GM12878 (cell line): ENCODE measurements around the gene WNT16. TPM values are rescaled to one million over a fixed set of nuclear protein-coding genes. Genes with fewer than 3 reads are reported as not detected.

Experiments used
- ATAC-seq: fragments of 200-7000 bp; cut with Tn5 transposase; 3 replicates; pipeline ENCODE4 v1.9.1; 2020; ENCODE audit warnings: mild to moderate bottlenecking, moderate library complexity
- BruUV-seq: library from RNA; stranded (reverse); fragments of 400-500 nt; replicated peaks from 2 replicates; lab custom pipeline; 2021; lab: Mats Ljungman, UMichigan
- CTCF ChIA-PET: fragments of 300-600 bp; sonication (Branson Sonifier 250); formaldehyde crosslinking; extraction: SDS; loops from one replicate; lab custom pipeline; 2021; ENCODE audit warnings: inconsistent platforms; lab: Yijun Ruan, JAX
- POLR2A ChIA-PET: fragments of 350-600 bp; formaldehyde crosslinking; extraction: SDS; loops from one replicate; lab custom pipeline; 2021; ENCODE audit warnings: inconsistent platforms; lab: Charles Lee
- RAD21 ChIA-PET: fragments of 300-600 bp; sonication (Branson Sonifier 250); formaldehyde crosslinking; loops from one replicate; lab custom pipeline; 2023; ENCODE audit warnings: antibody characterized with exemption; ENCODE audit not compliant: unreplicated experiment; lab: Charles Lee
- SMC1A ChIA-PET: fragments of 300-600 bp; sonication (Branson Sonifier 250); formaldehyde crosslinking; loops from one replicate; lab custom pipeline; 2023; ENCODE audit not compliant: unreplicated experiment, uncharacterized antibody; lab: Charles Lee
- DNase-seq: peaks from one replicate; pipeline ENCODE4 v3.0.0-alpha.2; 2011; ENCODE audit warnings: low read depth, low spot score
- FAIRE-seq: peaks from 3 replicates; lab custom pipeline; 2011; peaks lifted over from hg19 to GRCh38; lab: Jason Lieb, UNC
- H2AFZ ChIP-seq: 2 replicates; pipeline ENCODE4 v1.6.0; 2011; ENCODE audit warnings: low read depth, low read length, control low read depth; ENCODE audit not compliant: control insufficient read depth
- H3K27ac ChIP-seq: 2 replicates; pipeline ENCODE4 v1.5.1; 2011; ENCODE audit warnings: control low read depth; ENCODE audit not compliant: control insufficient read depth, insufficient read depth
- H3K27me3 ChIP-seq, 2 experiments: replicated peaks in 1 of 2; 2 replicates each; pipeline versions ENCODE4 v1.6.0 to v1.6.1; 2011; ENCODE audit warnings: low read length in 1 of 2; ENCODE audit not compliant: control insufficient read depth in 2 of 2, insufficient read depth in 2 of 2
- H3K36me3 ChIP-seq, 2 experiments: 2 replicates each; pipeline ENCODE4 v1.5.1; 2011; ENCODE audit warnings: low read length in 1 of 2; ENCODE audit not compliant: control insufficient read depth in 2 of 2, insufficient read depth in 2 of 2
- H3K4me1 ChIP-seq: 2 replicates; pipeline ENCODE4 v1.6.1; 2011; ENCODE audit warnings: mild to moderate bottlenecking, low read length, moderate library complexity, mixed read lengths; ENCODE audit not compliant: control insufficient read depth, insufficient read depth
- H3K4me2 ChIP-seq: 2 replicates; pipeline ENCODE4 v1.6.0; 2011; ENCODE audit warnings: control low read depth; ENCODE audit not compliant: control insufficient read depth, insufficient read depth
- H3K4me3 ChIP-seq: fragments of 200-600 bp; sonication (generic); 2 replicates; pipeline ENCODE4 v1.5.1; 2016
- H3K79me2 ChIP-seq: 2 replicates; pipeline ENCODE4 v1.6.0; 2011; ENCODE audit warnings: low read length; ENCODE audit not compliant: control insufficient read depth, insufficient read depth
- H3K9ac ChIP-seq: 2 replicates; pipeline ENCODE4 v1.8.0; 2011; ENCODE audit warnings: low read length, control low read depth, mixed read lengths; ENCODE audit not compliant: control insufficient read depth, insufficient read depth
- H3K9me3 ChIP-seq: replicated peaks from 3 replicates; pipeline ENCODE4 v1.5.1; 2011; ENCODE audit warnings: mild to moderate bottlenecking, low read length; ENCODE audit not compliant: control insufficient read depth, insufficient read depth
- H4K20me1 ChIP-seq: 2 replicates; pipeline ENCODE4 v1.6.0; 2011; ENCODE audit not compliant: control insufficient read depth, insufficient read depth
- ASH2L ChIP-seq: fragments of 300-600, 200-600 bp; sonication (generic); IDR thresholded peaks from 2 replicates; pipeline ENCODE4 v1.6.1; 2017; ENCODE audit warnings: low read depth, mild to moderate bottlenecking, borderline replicate concordance
- BCL11A ChIP-seq: IDR thresholded peaks from 2 replicates; pipeline ENCODE4 v1.6.1; 2011; ENCODE audit warnings: low read depth, low read length
- CREB1 ChIP-seq: IDR thresholded peaks from 2 replicates; pipeline ENCODE4 v1.6.1; 2012; ENCODE audit warnings: low read depth, mild to moderate bottlenecking, inconsistent platforms
- MEF2A ChIP-seq: IDR thresholded peaks from 2 replicates; pipeline ENCODE4 v1.6.1; 2011; ENCODE audit warnings: low read depth, mild to moderate bottlenecking, low read length, moderate library complexity; ENCODE audit not compliant: insufficient read depth
- RUNX3 ChIP-seq: IDR thresholded peaks from 2 replicates; pipeline ENCODE4 v1.6.1; 2012; ENCODE audit warnings: low read length, inconsistent platforms
- TARDBP ChIP-seq: IDR thresholded peaks from 2 replicates; pipeline ENCODE4 v1.6.1; 2016; ENCODE audit warnings: borderline replicate concordance
- ZSCAN29 ChIP-seq: fragments of 450-650 bp; IDR thresholded peaks from 2 replicates; pipeline ENCODE4 v1.6.1; 2017; ENCODE audit warnings: mild to moderate bottlenecking, moderate library complexity
- WGBS: methylation state at CpG from one replicate; pipeline ENCODE4 v1.1.6; 2016; ENCODE audit warnings: low lambda C conversion rate; ENCODE audit not compliant: insufficient replicate concordance, insufficient coverage; ENCODE audit errors: missing lambda C conversion rate; 5-methylcytosine and 5-hydroxymethylcytosine counted together
- in situ Hi-C: fragments of 300-500 bp; cut with MboI; formaldehyde crosslinking; loops from 9 replicates; pipeline ENCODE4 v1.14.3; 2018; ENCODE audit warnings: mixed read lengths
- intact Hi-C: fragments of 100-400 bp; cut with micrococcal nuclease; formaldehyde crosslinking; loops from one replicate; pipeline ENCODE4 v1.14.2; 2022; ENCODE audit not compliant: unreplicated experiment
- polyA plus RNA-seq, 11 experiments: library from polyadenylated mRNA; depleted of rRNA in 4 of 11; unstranded in 6 of 11; stranded (reverse) in 5 of 11; fragments of >200 nt; fragmentation: Nextera tagmentation in 4 of 11; fragmentation: Illumina TruSeq in 1 of 11; extraction: Ambion mirVana in 4 of 11; extraction: Trizol in 1 of 11; gene quantifications; 1 replicate in 1 of 11; 2 replicates in 10 of 11; pipeline versions ENCODE4 v1.2.1 to v1.2.3, GENCODE V29; 2011 to 2016; ENCODE audit warnings: inconsistent platforms in 2 of 11, missing spikeins in 2 of 11, low read depth in 1 of 11
- total RNA-seq, 4 experiments: library from RNA; depleted of rRNA in 3 of 4; stranded (reverse); fragments of >200 nt in 3 of 4; fragmentation: Illumina TruSeq in 1 of 4; extraction: Trizol in 1 of 4; gene quantifications; 2 replicates each; pipeline versions ENCODE4 v1.2.1 to v1.2.3, GENCODE V29; 2013 to 2021
- TF ChIP-seq, protein P1 (sequence below): fragments of 450-650 bp; IDR thresholded peaks from 2 replicates; pipeline ENCODE4 v1.6.1; 2016; ENCODE audit warnings: mild to moderate bottlenecking

WNT16 gene
- total and polyA plus RNA-seq, 10 of the 15 experiments (the other 5 are each of a cell fraction or from before 2014, with no cell fraction given), result 0.05 to 0.11 (median 0.06) TPM; not detected in 5

DNA sequence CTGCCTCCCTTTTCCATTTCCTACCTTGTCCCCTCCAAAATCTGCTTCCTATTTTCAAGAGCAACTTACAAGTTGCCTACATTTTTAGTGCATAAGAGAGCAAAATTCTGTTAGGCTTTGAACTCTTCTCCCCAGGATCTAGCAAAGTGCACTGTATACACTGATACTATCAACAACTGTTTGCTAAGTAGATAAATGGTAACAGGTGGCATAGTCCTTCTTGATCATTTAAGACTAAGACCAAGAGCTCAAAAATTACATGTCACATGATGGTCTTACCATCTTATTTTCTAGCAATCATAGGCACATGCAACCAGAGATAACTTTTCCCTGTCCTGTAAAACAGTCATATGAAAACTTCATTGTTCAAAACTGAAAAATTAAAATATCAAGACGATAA, 51.1 kb downstream of the WNT16 start:
- ATAC-seq, result no peak
- Histone ChIP-seq H3K4me2 (no peak overlapping the region), H3K9me3 (peaks cover 2% of the 10 kb centered on the region; the same call in 2 of the 3 replicates), H3K4me1 (peaks cover 25% of the 10 kb centered on the region), H3K36me3 (peaks cover 0 to 21% of the 10 kb centered on the region in 2 experiments), H3K9ac (no peak overlapping the region), H2AFZ (no peak overlapping the region), H3K27ac (no peak overlapping the region), H3K27me3 (no peaks in the 10 kb centered on the region), H3K4me3 (no peak overlapping the region), H3K79me2 (peaks cover 35% of the 10 kb centered on the region), H4K20me1 (no peaks in the 10 kb centered on the region)
- no peak for TF ChIP-seq BCL11A
- no peak for TF ChIP-seq MEF2A
- TF ChIP-seq RUNX3, result no peak
- no peak for TF ChIP-seq ASH2L
- TF ChIP-seq, protein P1, sequence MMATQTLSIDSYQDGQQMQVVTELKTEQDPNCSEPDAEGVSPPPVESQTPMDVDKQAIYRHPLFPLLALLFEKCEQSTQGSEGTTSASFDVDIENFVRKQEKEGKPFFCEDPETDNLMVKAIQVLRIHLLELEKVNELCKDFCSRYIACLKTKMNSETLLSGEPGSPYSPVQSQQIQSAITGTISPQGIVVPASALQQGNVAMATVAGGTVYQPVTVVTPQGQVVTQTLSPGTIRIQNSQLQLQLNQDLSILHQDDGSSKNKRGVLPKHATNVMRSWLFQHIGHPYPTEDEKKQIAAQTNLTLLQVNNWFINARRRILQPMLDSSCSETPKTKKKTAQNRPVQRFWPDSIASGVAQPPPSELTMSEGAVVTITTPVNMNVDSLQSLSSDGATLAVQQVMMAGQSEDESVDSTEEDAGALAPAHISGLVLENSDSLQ, result no peak
- TF ChIP-seq CREB1, result no peak
- TF ChIP-seq ZSCAN29, result no peak
- no peak for TF ChIP-seq TARDBP
- intact Hi-C loops (loop anchor here (10.0 kb wide), 2 partner anchors 525 to 1255 kb away; partner anchors contain the start of gene TSPAN12), in situ Hi-C loops (loop anchor here (25.0 kb wide), 1 partner anchor 968 kb away; no protein-coding TSS in a partner anchor)
- ChIA-PET CTCF (interaction anchor here (1.0 to 4.0 kb wide), 6 partner anchors 8 to 16 kb away, joined by 3 to 32 read pairs (median 7); partner anchors contain the start of gene FAM3C), RAD21 (interaction anchor here (1.1 to 10.3 kb wide), 8 partner anchors 8 to 167 kb away, joined by 3 to 115 read pairs (median 10); partner anchors contain the start of gene FAM3C), SMC1A (interaction anchor here (0.5 to 13.5 kb wide), 11 partner anchors 6 to 167 kb away, joined by 3 to 281 read pairs (median 8); partner anchors contain the start of gene FAM3C), POLR2A (interaction anchor here (0.6 to 2.6 kb wide), 9 partner anchors 9 to 150 kb away, joined by 3 to 15 read pairs (median 3); partner anchors contain the start of gene FAM3C)
- no peak for FAIRE-seq
- WGBS, result 9% methylated on average over 1 of the region's 1 CpG
- no TSS peak for BruUV-seq
- DNase-seq, result no peak
